HepG2 (cell line): ENCODE results near the gene HOXA7. TPM values are rescaled to one million over a fixed set of nuclear protein-coding genes. Genes with fewer than 3 reads are reported as not detected.

Experiments used
- ARID3A ChIP-seq: IDR thresholded peaks from 2 replicates; pipeline ENCODE4 v1.6.1; 2012; ENCODE audit warnings: low read depth, low read length, improper control_type of control experiment
- ATF3 ChIP-seq: sonication (generic); formaldehyde crosslinking; IDR thresholded peaks from 2 replicates; pipeline ENCODE4 v1.4.0; 2020; ENCODE audit warnings: missing genetic modification reagents
- ATF7-NPFF ChIP-seq: sonication (generic); formaldehyde crosslinking; IDR thresholded peaks from 2 replicates; pipeline ENCODE4 v1.8.1; 2023; ENCODE audit warnings: mild to moderate bottlenecking, low read depth, missing genetic modification reagents, moderate library complexity
- BORCS8-MEF2B ChIP-seq: sonication (generic); formaldehyde crosslinking; IDR thresholded peaks from 2 replicates; pipeline ENCODE4 v1.8.0; 2022; ENCODE audit warnings: mild to moderate bottlenecking, missing genetic modification reagents
- CENPX ChIP-seq: sonication (generic); formaldehyde crosslinking; IDR thresholded peaks from 2 replicates; pipeline ENCODE4 v1.9.0; 2021; ENCODE audit warnings: mild to moderate bottlenecking, missing genetic modification reagents, moderate library complexity
- ELF1 ChIP-seq: sonication (generic); formaldehyde crosslinking; IDR thresholded peaks from 2 replicates; pipeline ENCODE4 v1.4.0; 2020; ENCODE audit warnings: missing genetic modification reagents
- IKZF4 ChIP-seq: sonication (generic); formaldehyde crosslinking; IDR thresholded peaks from 2 replicates; pipeline ENCODE4 v1.5.1; 2020; ENCODE audit warnings: borderline replicate concordance, mild to moderate bottlenecking, low read depth, missing genetic modification reagents; ENCODE audit errors: not compliant biosample characterization
- JARID2 ChIP-seq: sonication (generic); formaldehyde crosslinking; IDR thresholded peaks from 2 replicates; pipeline ENCODE4 v1.8.1; 2023; ENCODE audit warnings: missing genetic modification reagents, inconsistent platforms; ENCODE audit not compliant: insufficient replicate concordance
- KAT2B ChIP-seq: fragments of 150-350 bp; IDR thresholded peaks from 2 replicates; pipeline ENCODE4 v1.6.1; 2014; ENCODE audit warnings: low read depth, low read length, borderline replicate concordance
- KDM2A ChIP-seq: sonication (generic); formaldehyde crosslinking; IDR thresholded peaks from 2 replicates; pipeline ENCODE4 v1.4.0; 2020; ENCODE audit warnings: low read depth, missing genetic modification reagents, borderline replicate concordance
- KDM6A ChIP-seq: IDR thresholded peaks from 2 replicates; pipeline ENCODE4 v1.6.1; 2016; ENCODE audit warnings: low read depth
- RCOR2 ChIP-seq: IDR thresholded peaks from 2 replicates; pipeline ENCODE4 v1.6.1; 2016; ENCODE audit warnings: missing biosample characterization, missing genetic modification reagents
- SSRP1 ChIP-seq: IDR thresholded peaks from 2 replicates; pipeline ENCODE4 v1.6.1; 2016; ENCODE audit warnings: control low read depth
- TAF1 ChIP-seq: sonication (generic); formaldehyde crosslinking; IDR thresholded peaks from 2 replicates; pipeline ENCODE4 v1.4.0; 2020; ENCODE audit warnings: missing genetic modification reagents
- THAP7 ChIP-seq: sonication (generic); formaldehyde crosslinking; IDR thresholded peaks from 2 replicates; pipeline ENCODE4 v1.8.1; 2023; ENCODE audit warnings: mild to moderate bottlenecking, missing genetic modification reagents
- TRIM22 ChIP-seq: fragments of 450-650 bp; IDR thresholded peaks from 2 replicates; pipeline ENCODE4 v1.6.1; 2017
- ZBTB25 ChIP-seq: IDR thresholded peaks from 2 replicates; pipeline ENCODE4 v1.6.1; 2018; ENCODE audit warnings: missing genetic modification reagents
- ZNF224 ChIP-seq: sonication (generic); formaldehyde crosslinking; IDR thresholded peaks from 2 replicates; pipeline ENCODE4 v1.5.0; 2020; ENCODE audit warnings: mild to moderate bottlenecking, missing genetic modification reagents
- ZNF530 ChIP-seq: sonication (generic); formaldehyde crosslinking; IDR thresholded peaks from 2 replicates; pipeline ENCODE4 v1.5.0; 2020; ENCODE audit warnings: low read depth, mild to moderate bottlenecking, missing genetic modification reagents
- ZUFSP ChIP-seq: sonication (generic); formaldehyde crosslinking; IDR thresholded peaks from 2 replicates; pipeline ENCODE4 v1.9.0; 2021; ENCODE audit warnings: missing genetic modification reagents, mild to moderate bottlenecking, borderline replicate concordance
- ZZZ3 ChIP-seq: sonication (generic); formaldehyde crosslinking; IDR thresholded peaks from 2 replicates; pipeline ENCODE4 v1.4.0; 2020; ENCODE audit warnings: missing genetic modification reagents, mild to moderate bottlenecking, borderline replicate concordance
- polyA plus RNA-seq, 8 experiments: library from polyadenylated mRNA; depleted of rRNA in 3 of 8; stranded (reverse) in 7 of 8; unstranded in 1 of 8; fragments of >200 nt; fragmentation: Illumina TruSeq in 4 of 8; extraction: Trizol in 4 of 8; gene quantifications; 2 replicates each; pipeline versions ENCODE4 v1.2.1 to v1.2.3, GENCODE V29; 2011 to 2016; ENCODE audit warnings: low read depth in 4 of 8, missing spikeins in 1 of 8, mixed read lengths in 1 of 8; ENCODE audit not compliant: insufficient read depth in 1 of 8
- total RNA-seq, 5 experiments: library from RNA; depleted of rRNA; stranded (reverse); fragments of >200 nt; fragmentation: Illumina TruSeq; extraction: Trizol; gene quantifications; 2 replicates each; pipeline ENCODE4 v1.2.3, GENCODE V29; 2016; ENCODE audit warnings: low read depth in 1 of 5

Gene HOXA7
- total and polyA plus RNA-seq, 2 of the 13 experiments (the other 11 are each of a cell fraction or from before 2014, with no cell fraction given) = 0.05 TPM; not detected in 1

- peak; percentile 55; the same call in 1 of the 2 replicates for TF ChIP-seq BORCS8-MEF2B (CRISPR knock-in tag)
- TF ChIP-seq ZUFSP (CRISPR knock-in tag) = no peak
- no peak for TF ChIP-seq TRIM22
- peak; percentile 88 for TF ChIP-seq TAF1 (CRISPR knock-in tag)
- no peak for TF ChIP-seq KAT2B
- no peak for TF ChIP-seq JARID2 (CRISPR knock-in tag)
- TF ChIP-seq ATF7-NPFF (CRISPR knock-in tag) = no peak
- TF ChIP-seq ZNF530 (CRISPR knock-in tag) = no peak
- TF ChIP-seq IKZF4 = no peak
- peak; percentile 95 for TF ChIP-seq KDM6A (CRISPR knock-in tag)
- TF ChIP-seq KDM2A (CRISPR knock-in tag) = peak; percentile 82
- TF ChIP-seq ZNF224 (CRISPR knock-in tag) = no peak
- TF ChIP-seq SSRP1 (CRISPR knock-in tag) = peak; percentile 47; the same call in 1 of the 2 replicates
- no peak for TF ChIP-seq RCOR2 (CRISPR knock-in tag)
- no peak for TF ChIP-seq CENPX (CRISPR knock-in tag)
- TF ChIP-seq ELF1 (CRISPR knock-in tag) = peak; percentile 64
- no peak for TF ChIP-seq ATF3 (CRISPR knock-in tag)
- TF ChIP-seq ZZZ3 (CRISPR knock-in tag) = no peak
- peak; percentile 47; the same call in 1 of the 2 replicates for TF ChIP-seq ZBTB25
- TF ChIP-seq ARID3A = peak; percentile 23; the same call in 1 of the 2 replicates
- TF ChIP-seq THAP7 = 0 out of 2 replicates have a peak, but pooled peaks have one; percentile 53
These were observed 34.2 kb downstream of the HOXA7 start (continued) for GRCh38 chr7:27122077-27122910.
